ENCODE data around the gene PTPRT.

PTPRT gene

GRCh38 chr20:42097741-42098140, 1092.0 kb downstream of the PTPRT start:
- DNase-seq: no peak

GRCh38 chr20:42095221-42095620, 1094.5 kb downstream of the PTPRT start:
- no peak for DNase-seq

GRCh38 chr20:42093542-42094440, 1095.9 kb downstream of the PTPRT start:
- no peak for DNase-seq

GRCh38 chr20:42093041-42093440, 1096.7 kb downstream of the PTPRT start:
- no peak for DNase-seq

- DNase-seq: no peak
These were observed 1104.3 kb downstream of the PTPRT start for GRCh38 chr20:42085366-42085765.

- DNase-seq: no peak
These were observed 1106.4 kb downstream of the PTPRT start for GRCh38 chr20:42083280-42083679.

- no peak for DNase-seq
These were observed 1107.1 kb downstream of the PTPRT start for GRCh38 chr20:42082611-42083010.

GRCh38 chr20:42080956-42081355, 1108.8 kb downstream of the PTPRT start:
- DNase-seq: no peak

GRCh38 chr20:42074944-42075343, 1114.8 kb downstream of the PTPRT start:
- no peak for DNase-seq

GRCh38 chr20:42067596-42067995, 1122.1 kb downstream of the PTPRT start:
- no peak for DNase-seq

GRCh38 chr20:42067174-42067573, 1122.5 kb downstream of the PTPRT start:
- no peak for DNase-seq

- DNase-seq: no peak
These were observed 1126.6 kb downstream of the PTPRT start for GRCh38 chr20:42063141-42063540.

- DNase-seq: no peak
These were observed 1136.4 kb downstream of the PTPRT start for GRCh38 chr20:42053350-42053749.

GRCh38 chr20:42051921-42052320, 1137.8 kb downstream of the PTPRT start:
- DNase-seq: no peak

- DNase-seq: no peak
These were observed 1143.2 kb downstream of the PTPRT start for GRCh38 chr20:42046371-42047085.

- no peak for DNase-seq
These were observed 1145.8 kb downstream of the PTPRT start for GRCh38 chr20:42043921-42044320.

GRCh38 chr20:42041000-42041565, 1148.6 kb downstream of the PTPRT start:
- no peak for DNase-seq

GRCh38 chr20:42027746-42028268, 1161.9 kb downstream of the PTPRT start:
- DNase-seq: no peak

GRCh38 chr20:42026599-42026998, 1163.1 kb downstream of the PTPRT start:
- no peak for DNase-seq

- DNase-seq: no peak
These were observed 1165.1 kb downstream of the PTPRT start for GRCh38 chr20:42024653-42025052.

Measured in stimulated activated CD4-positive, alpha-beta T cell treated with anti-CD3 and anti-CD28 coated beads, Interleukin-2, amount 100 ng/mL, for 48 hours (primary cell).